Measurements from ENCODE around the gene CDC20B.

CDC20B gene

GRCh38 chr5:55176176-55176818, 3.3 kb upstream of the CDC20B start:
- H3K4me1 ChIP-seq (ENCODE audit: control insufficient read depth, low read length) = peaks cover 31% of the 10 kb centered on the region
- no peaks in the 10 kb centered on the region for H3K9me2 ChIP-seq (replicated peaks; ENCODE audit: control insufficient read depth, low read length)
- peak overlapping the region; percentile 68 for H3K4me2 ChIP-seq (ENCODE audit: low read length)
- TF ChIP-seq CTCF (IDR thresholded peaks at IDR 0.05; ENCODE audit: low read depth, low read length, poor library complexity, severe bottlenecking) (no peak), EZH2phosphoT487 (IDR thresholded peaks at IDR 0.05; ENCODE audit: borderline replicate concordance, low read length) (no peak)
- no peaks in the 10 kb centered on the region for H3K79me2 ChIP-seq (ENCODE audit: control insufficient read depth, low read length)
- no peaks in the 10 kb centered on the region for H3F3A ChIP-seq (ENCODE audit: control insufficient read depth, insufficient read depth)
- no peak overlapping the region for H3K27ac ChIP-seq (ENCODE audit: low read depth, low read length)
- no peaks in the 10 kb centered on the region for H3K9me3 ChIP-seq (ENCODE audit: control insufficient read depth, insufficient read depth, low read length)
- H3K4me3 ChIP-seq (ENCODE audit: low read length) = peak overlapping the region; percentile 60
- no peaks in the 10 kb centered on the region for H4K20me1 ChIP-seq (ENCODE audit: control insufficient read depth, insufficient read depth, low read depth, low read length)
- H3K27me3 ChIP-seq (ENCODE audit: control insufficient read depth, low read length) = peaks cover 72% of the 10 kb centered on the region
- no peaks in the 10 kb centered on the region for H3K36me3 ChIP-seq (ENCODE audit: control insufficient read depth, low read length)

GRCh38 chr5:55175781-55176175, 2.8 kb upstream of the CDC20B start:
- no peak overlapping the region for H3K27ac ChIP-seq (ENCODE audit: low read depth, low read length)
- H4K20me1 ChIP-seq (ENCODE audit: control insufficient read depth, insufficient read depth, low read depth, low read length) = no peaks in the 10 kb centered on the region
- H3K9me2 ChIP-seq (replicated peaks; ENCODE audit: control insufficient read depth, low read length) = no peaks in the 10 kb centered on the region
- H3K27me3 ChIP-seq (ENCODE audit: control insufficient read depth, low read length) = peaks cover 71% of the 10 kb centered on the region
- H3K4me3 ChIP-seq (ENCODE audit: low read length) = peak overlapping the region; percentile 60; the same call in 1 of the 2 replicates
- H3K79me2 ChIP-seq (ENCODE audit: control insufficient read depth, low read length) = no peaks in the 10 kb centered on the region
- H3K36me3 ChIP-seq (ENCODE audit: control insufficient read depth, low read length) = no peaks in the 10 kb centered on the region
- no peaks in the 10 kb centered on the region for H3K9me3 ChIP-seq (ENCODE audit: control insufficient read depth, insufficient read depth, low read length)
- no peaks in the 10 kb centered on the region for H3F3A ChIP-seq (ENCODE audit: control insufficient read depth, insufficient read depth)
- H3K4me2 ChIP-seq (ENCODE audit: low read length) = peak overlapping the region; percentile 68
- peaks cover 31% of the 10 kb centered on the region for H3K4me1 ChIP-seq (ENCODE audit: control insufficient read depth, low read length)
- TF ChIP-seq CTCF (IDR thresholded peaks at IDR 0.05; ENCODE audit: low read depth, low read length, poor library complexity, severe bottlenecking) (no peak), EZH2phosphoT487 (IDR thresholded peaks at IDR 0.05; ENCODE audit: borderline replicate concordance, low read length) (no peak)

- Histone ChIP-seq H3K27ac (ENCODE audit: low read depth, low read length) (no peak overlapping the region), H3K36me3 (ENCODE audit: control insufficient read depth, low read length) (no peaks in the 10 kb centered on the region), H3K79me2 (ENCODE audit: control insufficient read depth, low read length) (no peaks in the 10 kb centered on the region), H3K27me3 (ENCODE audit: control insufficient read depth, low read length) (peaks cover 69% of the 10 kb centered on the region), H3K9me2 (replicated peaks; ENCODE audit: control insufficient read depth, low read length) (no peaks in the 10 kb centered on the region), H3F3A (ENCODE audit: control insufficient read depth, insufficient read depth) (no peaks in the 10 kb centered on the region), H3K4me2 (ENCODE audit: low read length) (peak overlapping the region; percentile 97), H3K4me1 (ENCODE audit: control insufficient read depth, low read length) (peaks cover 31% of the 10 kb centered on the region), H4K20me1 (ENCODE audit: control insufficient read depth, insufficient read depth, low read depth, low read length) (no peaks in the 10 kb centered on the region), H3K9me3 (ENCODE audit: control insufficient read depth, insufficient read depth, low read length) (no peaks in the 10 kb centered on the region), H3K4me3 (ENCODE audit: low read length) (peak overlapping the region; percentile 77)
- TF ChIP-seq CTCF (IDR thresholded peaks at IDR 0.05; ENCODE audit: low read depth, low read length, poor library complexity, severe bottlenecking) (no peak), EZH2phosphoT487 (IDR thresholded peaks at IDR 0.05; ENCODE audit: borderline replicate concordance, low read length) (no peak)
Observed at GRCh38 chr5:55173687-55174230, 782 bp upstream of the CDC20B start.

All from DOHH2 (cell line).